Measurements from ENCODE around the gene GLOD5. TPM values are rescaled to one million over a fixed set of nuclear protein-coding genes. Genes with fewer than 3 reads are reported as not detected.

GLOD5 gene
- total and polyA plus RNA-seq, 2 of the 8 experiments (the other 6 are each of a cell fraction or from before 2014, with no cell fraction given) = 0.18 TPM; not detected in 1

GRCh38 chrX:48753708-48754228 lies 7.8 kb upstream of the GLOD5 start:
- FAIRE-seq = no peak
- Histone ChIP-seq H3K18ac (ENCODE audit: extremely low read depth, low read length) (no peak overlapping the region), H3K23me2 (ENCODE audit: low read depth, low read length) (no peaks in the 10 kb centered on the region)

More at GRCh38 chrX:48753708-48754228, 7.8 kb upstream of the GLOD5 start:
- Histone ChIP-seq H2BK15ac (ENCODE audit: low read length) (no peak overlapping the region), H3K56ac (replicated peaks; ENCODE audit: insufficient read length, low read depth, low read length) (no peak overlapping the region), H4K20me1 (replicated peaks in 1 of 2; ENCODE audit: control insufficient read depth in 1 of 2, insufficient read depth in 2 of 2, low read length in 2 of 2) (no peaks in the 10 kb centered on the region), H2AFZ (ENCODE audit: low read length) (no peak overlapping the region), H2BK5ac (ENCODE audit: low read depth, low read length) (no peak overlapping the region), H3K23ac (ENCODE audit: insufficient read length) (no peak overlapping the region), H3K36me3 (ENCODE audit: control insufficient read depth in 2 of 4, insufficient read depth in 4 of 4, low read length in 3 of 4) (no peaks in the 10 kb centered on the region), H3K9ac (replicated peaks in 1 of 4; ENCODE audit: extremely low read depth in 1 of 4, low read depth in 3 of 4, low read length in 3 of 4) (no peak overlapping the region), H2BK120ac (replicated peaks; ENCODE audit: low read depth, low read length) (no peak overlapping the region), H3K4ac (replicated peaks; ENCODE audit: insufficient read length, low read depth, low read length) (no peak overlapping the region), H3K79me2 (ENCODE audit: control insufficient read depth in 1 of 2, insufficient read depth in 2 of 2, low read length in 2 of 2) (no peaks in the 10 kb centered on the region), H2BK20ac (ENCODE audit: low read length) (no peak overlapping the region), H3K27ac (ENCODE audit: low read depth, low read length) (no peak overlapping the region), H3K79me1 (ENCODE audit: low read depth, low read length) (no peaks in the 10 kb centered on the region), H2BK12ac (ENCODE audit: low read depth, low read length) (no peak overlapping the region), H3K4me2 (ENCODE audit: insufficient read depth in 1 of 2, low read depth in 2 of 2, low read length in 2 of 2) (no peak overlapping the region), H4K8ac (ENCODE audit: extremely low read depth, insufficient read depth, low read length) (no peak overlapping the region), H4K91ac (replicated peaks; ENCODE audit: insufficient read length, low read length) (no peak overlapping the region), H3K9me3 (ENCODE audit: insufficient read depth in 2 of 2, low read depth in 1 of 2, low read length in 1 of 2) (no peaks in the 10 kb centered on the region), H3K4me1 (replicated peaks in 1 of 4; ENCODE audit: control insufficient read depth in 3 of 4, insufficient read depth in 4 of 4, low read length in 3 of 4) (no peaks in the 10 kb centered on the region), H4K5ac (ENCODE audit: insufficient read length, low read depth, low read length) (no peak overlapping the region), H3K4me3 (ENCODE audit: extremely low read depth in 1 of 4, insufficient read depth in 2 of 4, low read depth in 3 of 4, low read length in 4 of 4) (no peak overlapping the region), H3K14ac (ENCODE audit: insufficient read length) (no peak overlapping the region), H2AK5ac (ENCODE audit: low read depth, low read length) (no peak overlapping the region), H3K27me3 (replicated peaks in 1 of 4; ENCODE audit: control insufficient read depth in 3 of 4, extremely low read depth in 1 of 4, insufficient read depth in 3 of 4, low read length in 3 of 4) (no peaks in the 10 kb centered on the region)
- no peak for DNase-seq (ENCODE audit: low read depth in 1 of 2, low spot score in 2 of 2)
- ChIA-PET POLR2A (ENCODE audit: partially characterized antibody) (no interaction called here), CTCF (ENCODE audit: partially characterized antibody) (no interaction called here)
- no peak for TF ChIP-seq SRF (IDR thresholded peaks at IDR 0.05; ENCODE audit: low read depth, low read length)
- WGBS, 2 experiments (ENCODE audit: extremely low coverage in 1 of 2, insufficient coverage in 1 of 2, insufficient read length in 1 of 2, insufficient replicate concordance in 2 of 2, low coverage in 1 of 2, low lambda C conversion rate in 2 of 2, missing lambda C conversion rate in 1 of 2) = 88% methylated on average over 7 of the region's 8 CpGs; no CpG with 5 or more reads in 1 of the 2 experiments

Data from H1 (cell line).